HG02759 (cell line): Measurements from ENCODE around the gene PREX1.

Source experiments
- ATAC-seq: cut with Tn5 transposase; IDR thresholded peaks from one replicate; pipeline ENCODE4 v1.9.1; 2021; ENCODE audit warnings: mild to moderate bottlenecking, moderate library complexity; ENCODE audit not compliant: unreplicated experiment

PREX1 gene

DNA sequence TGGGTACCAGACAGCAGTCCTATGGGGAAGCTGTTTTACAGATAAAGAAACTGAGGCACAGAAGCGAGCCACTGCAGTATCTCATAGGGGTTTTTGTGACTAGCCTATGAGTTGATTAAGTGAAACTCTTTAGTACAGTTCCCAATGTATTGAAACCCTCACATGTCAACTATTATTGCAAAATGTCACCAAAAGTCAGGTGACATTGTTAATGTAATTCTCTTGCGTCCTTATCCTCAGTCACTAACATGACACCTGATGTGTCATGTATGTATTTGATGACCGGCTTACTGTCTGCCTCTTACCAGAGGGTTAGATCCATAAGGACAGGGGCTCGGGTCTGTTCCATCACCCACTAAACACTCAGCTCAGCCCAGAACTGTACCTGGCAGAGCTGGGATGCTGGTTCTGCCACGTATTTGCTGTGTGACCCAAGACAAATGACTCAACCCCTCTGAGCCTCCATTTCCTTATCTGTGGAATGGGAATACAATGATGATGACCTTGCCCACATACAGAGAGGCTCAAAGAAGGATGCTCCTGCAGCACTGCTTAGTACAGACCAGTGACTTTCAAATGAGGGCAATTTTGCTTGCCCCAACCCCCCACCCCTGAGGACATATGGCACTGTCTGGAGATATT lies 32.9 kb downstream of the PREX1 start:
- no peak for ATAC-seq

DNA sequence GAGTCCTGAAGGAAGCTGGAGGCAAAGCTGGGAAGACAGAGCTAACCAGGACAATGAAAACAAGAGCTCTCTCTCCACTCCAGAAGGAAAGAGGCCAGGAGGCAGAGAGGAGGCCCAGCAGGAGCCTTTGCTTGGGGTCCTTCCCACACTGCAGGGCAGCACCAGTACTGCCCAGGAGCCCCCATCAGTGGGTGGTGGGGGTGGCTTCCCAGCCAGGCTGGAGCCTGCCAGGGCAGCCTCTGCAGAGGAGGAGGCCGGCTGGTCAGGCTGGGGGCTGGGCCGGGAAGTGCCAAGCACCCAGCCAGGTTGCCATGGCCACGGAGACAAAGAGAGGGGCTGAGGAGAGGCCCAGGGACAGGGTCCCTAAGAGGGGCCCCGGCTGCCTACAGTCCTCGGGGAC lies 33.4 kb downstream of the PREX1 start:
- no peak for ATAC-seq

DNA sequence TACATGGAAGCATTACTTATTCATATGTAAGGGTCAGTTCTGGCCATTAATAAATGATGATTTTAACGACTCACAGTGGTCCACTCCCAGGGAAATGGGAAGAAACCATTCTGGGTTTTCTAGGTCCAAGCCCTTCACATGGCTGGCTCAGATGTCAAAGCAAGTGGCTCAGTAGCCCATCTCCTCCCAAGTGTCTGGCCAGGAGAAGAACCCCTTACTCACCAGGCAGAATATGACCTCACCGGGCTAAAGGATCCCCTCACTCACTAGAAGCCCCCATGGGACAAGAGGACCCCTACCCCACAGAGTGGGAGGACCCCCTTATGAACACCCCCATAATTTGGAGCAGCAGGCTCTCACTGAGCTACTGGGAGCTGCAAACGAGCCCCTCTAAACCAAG lies 34.0 kb downstream of the PREX1 start:
- no peak for ATAC-seq

DNA sequence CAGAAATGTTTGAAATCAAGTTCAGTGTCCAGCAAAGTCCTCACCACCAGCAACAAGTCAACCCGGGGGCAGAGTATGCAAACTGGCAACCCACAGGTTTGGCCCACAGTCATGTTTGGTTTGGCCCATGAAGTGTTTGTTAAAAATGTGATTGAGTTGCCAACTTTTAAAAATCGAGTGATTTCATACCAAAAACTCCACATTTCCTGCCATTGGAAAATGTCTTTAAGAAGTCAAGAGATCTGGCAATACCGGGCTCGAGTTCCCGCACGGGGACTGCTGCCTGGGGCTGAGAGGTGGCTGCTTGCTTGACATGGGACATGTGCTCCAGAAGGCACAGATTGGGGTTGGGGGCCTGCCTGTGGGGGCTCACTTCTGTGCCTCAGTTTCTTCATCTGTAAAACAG lies 36.1 kb downstream of the PREX1 start:
- no peak for ATAC-seq

DNA sequence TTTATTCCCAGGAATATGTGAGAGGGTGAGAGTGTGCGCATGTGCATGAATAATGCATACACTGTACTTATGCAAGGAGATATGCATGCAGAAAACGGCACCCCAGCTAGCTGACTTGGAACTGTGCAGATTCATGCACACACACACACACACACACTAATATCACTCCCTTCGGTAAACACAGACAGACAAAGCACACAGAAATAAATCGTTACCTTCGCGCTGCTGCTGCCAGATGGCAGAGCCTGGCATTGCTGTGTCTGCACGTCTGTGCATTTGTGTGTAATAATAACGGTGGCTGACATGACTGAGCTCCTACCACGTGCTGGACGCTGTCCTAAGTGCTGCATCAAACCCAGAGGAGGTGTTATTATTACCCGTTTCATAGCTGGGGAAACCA lies 36.8 kb downstream of the PREX1 start:
- no peak for ATAC-seq

DNA sequence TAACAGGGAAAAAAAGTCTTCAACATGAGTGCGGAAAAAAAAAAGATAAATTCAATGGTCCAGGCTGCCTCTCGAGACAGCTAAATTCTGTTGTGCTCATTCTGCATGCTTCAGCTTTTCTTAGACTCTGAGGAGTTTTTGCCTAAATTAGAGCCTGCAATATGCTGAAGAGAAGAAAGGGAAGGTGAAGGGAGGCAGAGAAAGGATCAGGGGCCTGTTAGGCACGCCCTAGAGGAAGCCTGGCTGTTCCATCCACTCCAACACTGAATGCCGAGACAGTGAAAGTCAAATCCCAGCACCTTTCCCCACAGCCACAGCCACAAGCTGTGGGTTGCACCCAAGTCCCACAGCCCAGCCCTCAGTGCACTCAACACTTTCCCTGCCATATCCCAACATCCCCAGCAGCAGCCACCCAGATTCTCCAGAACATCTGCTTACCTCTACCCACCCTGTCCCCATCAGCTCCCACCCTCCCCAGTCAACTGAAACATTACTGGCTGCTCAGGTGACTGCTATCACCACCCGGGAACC lies 37.3 kb downstream of the PREX1 start:
- ATAC-seq, result no peak

DNA sequence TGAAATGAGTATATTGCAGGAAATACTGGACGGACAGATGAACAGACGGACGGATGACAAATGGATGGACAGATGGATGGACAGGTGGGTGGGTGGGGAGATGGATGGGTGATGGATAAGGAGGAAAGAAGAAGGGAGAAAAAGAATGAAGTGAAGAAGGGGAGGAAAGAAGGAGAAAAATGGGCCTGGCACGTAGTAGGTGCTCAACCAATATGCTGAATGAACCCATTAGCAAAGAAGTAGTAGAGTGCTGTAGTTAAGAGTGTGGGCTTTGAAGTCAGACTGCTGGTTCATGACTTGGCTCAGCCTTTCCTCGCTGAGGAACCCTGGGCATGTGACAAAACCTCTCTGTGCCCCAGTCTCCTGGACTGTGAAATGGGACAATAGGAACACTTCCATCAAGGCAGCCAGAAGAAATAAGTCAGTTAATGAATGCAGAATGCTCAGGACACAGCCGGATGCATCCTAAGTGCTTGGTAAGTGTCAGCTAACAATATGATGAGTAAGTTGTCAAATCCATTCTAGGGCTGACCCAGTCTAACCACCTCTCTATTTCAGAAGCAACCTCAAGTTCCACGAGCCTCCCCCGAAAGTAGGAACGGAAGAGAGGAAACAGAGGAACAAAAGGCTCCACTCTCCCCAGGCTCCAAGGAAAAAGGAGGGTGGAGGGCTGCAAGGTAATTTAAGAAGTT lies 37.9 kb downstream of the PREX1 start:
- ATAC-seq, result no peak

DNA sequence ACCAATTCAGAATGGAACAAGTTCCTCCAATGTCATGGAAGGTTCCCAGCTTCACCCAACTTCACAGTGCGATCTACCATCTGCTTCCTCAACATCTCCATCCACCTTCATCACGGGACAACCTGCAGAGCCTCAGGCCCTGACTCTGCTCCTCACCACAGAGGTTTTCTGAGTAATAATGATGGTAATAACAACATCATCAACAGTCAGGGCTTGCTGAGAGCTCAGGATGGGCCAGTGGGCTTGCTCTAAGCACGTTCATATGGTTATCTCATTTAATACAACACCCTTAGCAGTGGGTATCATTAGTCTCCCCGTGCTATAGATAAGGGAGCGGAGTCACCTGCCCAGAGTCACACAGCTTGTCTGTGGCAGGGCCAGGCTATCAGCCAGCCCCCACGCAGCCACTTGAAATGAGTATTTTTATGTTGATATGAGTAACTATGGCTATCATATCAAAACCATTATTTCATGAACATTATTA lies 38.6 kb downstream of the PREX1 start:
- peak; percentile 6 for ATAC-seq

DNA sequence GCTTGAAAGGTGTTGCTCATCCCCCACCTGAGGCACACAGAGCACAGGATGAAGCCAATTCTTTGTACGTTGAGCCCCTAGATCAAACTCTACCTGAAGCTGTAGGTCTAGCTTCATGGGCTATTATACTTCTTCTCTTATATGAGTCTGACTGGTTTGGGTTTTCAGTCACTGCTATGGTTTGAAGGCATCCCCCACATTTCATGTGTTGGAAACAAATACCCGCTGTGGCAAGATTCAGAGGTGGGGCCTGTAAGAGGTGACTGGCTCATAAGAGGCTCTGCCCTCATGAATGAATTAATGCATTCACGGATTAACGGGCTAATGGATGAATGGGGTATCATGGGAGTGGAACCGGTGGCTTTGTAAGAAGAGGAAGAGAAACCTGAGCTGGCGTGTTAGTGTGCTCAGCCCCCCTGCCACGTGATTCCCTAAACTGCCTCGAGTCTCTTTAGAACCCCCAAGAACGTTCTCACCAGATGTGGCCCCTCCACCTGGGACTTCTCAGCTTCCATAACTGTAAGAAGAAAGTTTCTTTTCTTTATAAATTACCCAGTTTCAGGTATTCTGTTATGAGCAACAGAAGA lies 39.2 kb downstream of the PREX1 start:
- peak; percentile 75 for ATAC-seq

DNA sequence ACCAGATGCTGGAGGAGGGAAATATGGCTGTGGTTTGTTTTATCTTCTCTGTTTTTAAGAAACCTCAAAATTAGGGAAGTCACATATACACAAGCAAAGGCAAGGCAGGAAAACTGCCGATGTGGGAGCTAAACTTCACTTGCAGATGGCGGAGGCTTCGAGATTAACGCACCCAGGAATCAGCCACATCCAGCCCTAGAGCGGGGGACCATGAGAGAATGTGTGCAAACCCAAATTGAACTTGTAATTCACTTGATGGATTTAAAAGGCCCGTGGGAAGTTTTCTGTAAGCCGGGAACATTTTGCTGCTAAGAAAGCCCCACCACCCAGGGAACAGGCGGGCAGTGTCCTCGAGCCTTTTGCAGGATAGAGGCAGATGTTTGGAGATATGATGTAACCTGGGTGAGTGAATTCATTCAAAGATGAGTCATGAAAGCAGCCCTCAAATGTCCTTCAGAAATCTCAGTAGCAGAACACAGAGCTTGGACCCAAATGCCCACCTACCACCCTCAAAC lies 39.9 kb downstream of the PREX1 start:
- ATAC-seq, result peak; percentile 15

DNA sequence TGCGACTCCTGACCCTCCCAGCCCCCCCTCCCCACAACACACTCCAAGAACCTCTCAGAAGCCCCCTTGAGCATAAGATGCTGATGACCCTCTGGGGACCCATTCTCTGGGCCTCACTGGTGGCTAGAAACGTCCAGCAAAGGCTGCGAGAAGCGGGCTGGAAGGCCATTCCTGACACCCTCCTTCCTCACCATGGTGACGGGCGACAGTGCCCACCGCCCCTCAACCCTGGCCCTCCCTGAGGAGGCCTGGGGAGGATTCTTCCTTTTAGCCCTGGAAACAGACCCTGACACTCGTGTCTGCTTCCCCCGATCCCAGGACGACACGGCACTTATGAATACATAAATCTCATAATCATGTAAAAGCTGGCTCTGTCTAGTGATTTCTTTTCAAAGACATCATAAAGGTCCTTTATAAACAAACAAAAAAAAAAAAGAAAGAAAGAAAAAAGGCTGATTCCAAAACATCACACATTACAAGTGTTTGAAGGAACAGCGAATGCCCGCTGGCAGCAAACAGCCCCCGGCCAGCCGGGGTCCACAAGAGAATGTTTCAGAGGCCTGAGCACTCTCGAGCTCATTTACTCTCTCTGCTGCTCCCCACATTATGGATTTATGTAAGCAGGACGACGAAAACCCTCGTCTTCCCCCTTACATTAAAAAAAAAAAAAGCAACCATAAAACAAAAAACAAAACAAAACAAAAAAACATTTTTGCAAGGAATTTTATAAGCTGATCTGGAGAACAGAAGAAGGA lies 40.7 kb downstream of the PREX1 start:
- ATAC-seq, result no peak

DNA sequence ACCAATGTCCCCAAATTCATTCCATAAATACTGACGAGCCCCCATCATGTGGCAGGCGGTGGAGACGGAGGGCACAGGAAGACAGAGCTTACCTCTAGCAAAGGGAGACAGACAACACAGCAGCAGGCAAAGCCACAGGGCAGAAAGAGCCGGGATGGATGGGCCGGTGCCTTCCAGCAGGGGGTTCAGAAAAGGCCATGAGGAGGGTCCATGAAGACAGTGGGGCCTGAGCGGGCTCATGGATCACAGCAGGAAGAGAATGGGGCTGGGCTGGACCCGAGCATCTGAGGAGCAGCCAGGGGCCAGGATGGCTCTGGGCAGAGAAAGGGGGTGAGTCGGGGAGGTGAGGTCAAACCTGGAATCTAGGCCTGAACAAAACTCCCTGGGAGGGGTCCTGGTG lies 42.0 kb downstream of the PREX1 start:
- ATAC-seq, result no peak

DNA sequence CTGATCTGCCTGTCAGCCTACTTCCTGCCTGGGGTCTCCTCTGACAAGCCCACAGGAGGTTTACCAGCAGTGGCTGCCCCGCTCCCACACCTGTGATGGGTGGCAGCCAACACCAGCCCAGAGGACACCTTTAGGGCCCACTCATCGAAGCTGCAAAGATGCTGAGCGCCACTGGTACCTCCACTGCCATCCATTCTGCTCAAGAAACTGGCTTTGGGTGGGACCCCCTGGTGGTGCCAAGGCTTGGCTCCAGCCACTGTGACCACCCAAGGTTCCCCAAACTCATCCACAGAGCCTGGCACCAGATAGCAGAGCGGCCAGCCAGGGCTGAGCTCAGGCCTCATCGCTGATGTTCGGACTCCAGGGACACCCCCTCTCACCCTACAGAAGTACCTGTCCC lies 42.5 kb downstream of the PREX1 start:
- no peak for ATAC-seq

DNA sequence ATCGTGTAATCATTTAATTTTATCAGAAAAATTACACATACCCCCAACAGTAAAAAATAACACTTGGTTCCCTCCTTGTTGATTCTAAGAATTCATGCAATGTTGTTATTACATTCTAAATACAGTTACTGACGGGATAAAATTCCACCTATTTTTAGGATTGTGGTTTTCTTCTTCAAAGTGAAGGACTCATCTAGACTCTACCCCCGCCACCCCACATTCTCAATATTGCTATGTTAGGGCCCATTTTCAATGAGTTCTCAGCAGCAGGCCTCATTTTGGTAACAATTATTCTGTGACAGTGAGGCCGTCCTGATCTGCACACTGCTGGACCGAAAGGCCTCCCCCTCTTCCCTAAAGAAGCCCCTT lies 43.5 kb downstream of the PREX1 start:
- no peak for ATAC-seq

DNA sequence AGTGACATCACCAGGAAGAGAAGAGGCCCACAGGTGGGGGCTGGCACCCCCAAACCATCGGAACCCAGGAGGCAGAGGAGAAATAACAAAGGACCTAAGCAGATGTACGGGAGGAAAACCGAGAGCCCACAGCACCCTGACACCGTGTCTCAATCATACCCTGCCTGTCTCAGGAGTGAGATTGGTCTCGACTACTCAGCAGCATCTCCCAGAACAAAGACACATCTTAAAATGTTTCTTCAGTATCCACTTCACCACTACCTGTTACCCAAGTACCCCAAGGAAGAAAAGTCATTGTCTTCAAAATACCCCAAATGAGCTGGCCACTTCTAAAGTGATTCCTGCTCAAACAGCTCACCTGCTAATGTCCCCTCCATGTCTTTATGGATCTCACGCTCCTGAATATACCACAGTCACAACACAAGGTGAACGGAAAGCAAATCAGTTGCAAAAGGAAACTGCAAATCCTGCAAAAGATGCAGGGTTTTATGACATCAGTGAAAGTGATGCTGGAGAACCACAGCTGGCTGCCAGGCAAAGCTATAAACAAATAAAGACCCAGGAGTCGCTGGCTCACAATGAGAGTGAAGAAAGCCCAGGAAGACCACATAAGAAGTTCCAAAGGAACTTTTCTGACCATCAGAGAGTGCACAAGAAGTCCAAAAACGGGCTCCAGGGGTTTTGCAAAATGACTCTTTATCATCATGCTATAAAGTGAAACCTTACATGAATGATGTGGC lies 44.1 kb downstream of the PREX1 start:
- no peak for ATAC-seq

DNA sequence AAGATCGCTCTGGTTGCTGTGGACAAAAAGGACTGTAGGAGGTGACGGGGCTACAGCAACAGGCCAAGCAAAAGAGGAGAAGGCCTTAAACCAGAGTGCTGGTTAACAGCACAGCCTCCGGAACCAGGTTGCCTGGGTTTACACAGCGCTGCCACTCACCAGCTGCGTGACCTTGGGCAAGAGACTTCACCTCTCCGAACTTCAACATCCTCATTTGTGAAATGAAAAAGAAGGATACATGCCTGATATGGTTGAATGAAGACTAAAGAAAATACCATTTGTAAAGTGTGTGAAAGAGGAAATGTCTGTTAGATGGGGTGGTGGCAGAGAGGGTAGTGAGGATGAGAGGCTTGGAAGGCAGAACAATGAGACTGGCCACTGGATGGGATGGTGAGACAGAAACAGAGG lies 44.9 kb downstream of the PREX1 start:
- ATAC-seq, result no peak

DNA sequence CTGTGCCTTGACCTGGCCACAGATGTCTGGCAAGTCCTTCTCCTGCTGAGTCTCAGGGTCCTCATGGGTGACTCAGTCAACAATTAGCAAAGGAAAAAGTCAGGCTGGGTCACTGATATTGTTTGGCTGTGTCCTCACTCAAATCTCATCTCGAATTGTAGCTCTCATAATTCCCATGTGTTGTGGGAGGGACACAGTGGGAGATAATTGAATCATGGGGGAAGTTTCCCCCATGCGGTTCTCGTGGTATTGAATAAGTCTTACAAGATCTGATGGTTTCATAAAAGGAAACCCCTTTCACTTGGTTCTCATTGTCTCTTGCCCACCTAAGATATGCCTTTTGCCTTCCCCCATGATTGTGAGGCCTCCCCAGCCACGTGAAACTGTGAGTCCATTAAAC lies 45.7 kb downstream of the PREX1 start:
- no peak for ATAC-seq

DNA sequence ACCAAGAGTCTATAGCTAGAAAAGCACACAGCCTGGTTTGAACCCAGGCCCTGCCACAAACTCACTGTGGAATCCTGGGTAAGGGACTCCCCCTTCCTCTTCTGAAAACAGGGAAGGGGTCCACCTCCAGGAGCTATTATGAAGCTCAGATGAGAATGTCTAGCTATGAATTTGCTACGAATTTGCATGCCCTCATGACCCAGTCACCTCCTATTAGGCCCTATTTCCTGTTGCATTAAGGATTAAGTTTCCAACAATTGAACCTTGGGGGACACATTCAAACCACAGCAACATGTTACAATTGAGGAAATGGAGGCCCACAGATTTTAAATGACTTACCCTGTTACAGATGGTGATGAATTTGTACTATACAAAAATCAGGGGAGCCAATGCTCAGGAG lies 46.2 kb downstream of the PREX1 start:
- no peak for ATAC-seq

DNA sequence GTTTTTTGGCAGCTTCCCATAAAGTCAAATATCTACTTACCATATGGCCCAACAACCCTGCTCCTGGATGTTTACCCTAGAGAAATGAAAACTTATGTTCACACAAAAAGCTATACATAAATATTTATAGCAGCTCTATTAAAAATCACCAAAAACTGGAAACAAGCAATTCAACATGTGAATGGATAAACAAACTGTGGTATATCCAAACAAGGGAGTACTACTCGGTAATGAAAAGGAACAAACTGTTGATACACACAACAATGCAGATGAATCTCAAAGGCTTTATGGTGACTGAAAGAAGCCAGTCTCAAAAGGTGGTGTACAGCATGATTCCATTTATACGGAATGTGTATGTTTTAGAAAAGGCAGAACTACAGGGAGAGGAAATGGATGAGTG lies 48.4 kb downstream of the PREX1 start:
- no peak for ATAC-seq

DNA sequence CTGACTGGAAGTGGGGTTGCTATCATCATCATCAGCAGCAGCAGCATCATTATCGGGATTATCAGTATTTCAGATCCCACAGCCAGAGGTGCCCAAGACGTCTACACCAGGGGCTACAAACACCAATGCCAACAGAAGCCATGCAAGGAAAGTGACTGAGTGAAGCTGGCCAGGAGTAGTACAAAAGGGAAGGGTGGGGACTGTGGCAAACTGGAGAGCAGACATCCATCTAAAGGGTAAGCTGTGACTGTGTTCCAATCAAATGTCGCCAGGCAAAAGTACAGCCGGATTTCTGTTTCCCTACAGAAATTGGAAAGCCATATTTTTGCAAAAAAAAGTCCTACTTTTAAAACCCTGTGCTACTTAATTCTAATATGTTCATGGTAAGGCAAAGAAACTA lies 50.0 kb downstream of the PREX1 start:
- ATAC-seq, result no peak

DNA sequence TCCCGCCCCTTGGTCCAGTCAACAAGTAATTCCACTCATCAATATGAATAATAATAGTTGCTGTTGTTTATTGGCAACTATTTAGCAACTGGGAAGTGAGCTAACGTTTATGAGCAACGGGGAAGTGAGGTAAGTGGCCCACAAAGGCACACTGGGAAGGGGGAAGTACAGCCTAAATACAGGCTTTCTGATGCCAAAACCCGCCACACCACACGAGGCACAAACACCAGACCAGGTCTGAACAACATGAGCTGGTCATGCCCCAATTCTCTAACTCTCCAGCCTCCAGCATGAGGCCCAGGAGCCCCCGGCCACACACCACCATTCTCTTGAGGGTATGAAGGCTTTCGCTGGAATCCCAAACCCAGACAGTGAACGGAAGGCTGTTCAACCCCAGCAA lies 50.8 kb downstream of the PREX1 start:
- no peak for ATAC-seq
